Neural crest cell (in vitro differentiated cells): ENCODE results near the gene NLRC4. TPM values are rescaled to one million over a fixed set of nuclear protein-coding genes. Genes with fewer than 3 reads are reported as not detected.
A peak's percentile ranks its signal among the peaks of the same experiment; 100 is the strongest.
"Not testable (repeated sequence)": the region's sequence is repeated elsewhere in the genome, so short reads cannot be mapped to it uniquely, and the experiment has no call there.

Experiments
- DNase-seq: peaks from one replicate; pipeline ENCODE4 v3.0.0; 2021; ENCODE audit warnings: low read depth, mixed read lengths, low spot score
- H3K27ac Mint-ChIP-seq: one replicate; pipeline ENCODE4 v1.8.0; 2021; ENCODE audit warnings: mild to moderate bottlenecking, mixed read lengths; ENCODE audit not compliant: unreplicated experiment
- H3K27me3 Mint-ChIP-seq: 2 replicates; pipeline ENCODE4 v1.8.0; 2021; ENCODE audit warnings: low read depth, mild to moderate bottlenecking, mixed read lengths
- H3K36me3 Mint-ChIP-seq: 2 replicates; pipeline ENCODE4 v1.8.0; 2021; ENCODE audit warnings: low read depth, mild to moderate bottlenecking, mixed read lengths
- H3K4me1 Mint-ChIP-seq: 2 replicates; pipeline ENCODE4 v1.8.0; 2021; ENCODE audit warnings: mixed read lengths
- H3K4me3 Mint-ChIP-seq: one replicate; pipeline ENCODE4 v1.8.0; 2021; ENCODE audit warnings: mild to moderate bottlenecking, mixed read lengths
- H3K9me3 Mint-ChIP-seq: 2 replicates; pipeline ENCODE4 v1.8.0; 2021; ENCODE audit warnings: mixed read lengths
- total RNA-seq: library from RNA; stranded (reverse); gene quantifications from 2 replicates; pipeline ENCODE4 v1.2.1, GENCODE V29; 2021
- TF ChIP-seq, protein P1 (sequence below): fragments of 200-600 bp; sonication (generic); conservative IDR thresholded peaks from 2 replicates; pipeline ENCODE4 v1.5.0; 2021; ENCODE audit warnings: antibody characterized with exemption, mild to moderate bottlenecking

NLRC4 gene
- total RNA-seq, 1 donor from 2014 or later, result not detected

DNA sequence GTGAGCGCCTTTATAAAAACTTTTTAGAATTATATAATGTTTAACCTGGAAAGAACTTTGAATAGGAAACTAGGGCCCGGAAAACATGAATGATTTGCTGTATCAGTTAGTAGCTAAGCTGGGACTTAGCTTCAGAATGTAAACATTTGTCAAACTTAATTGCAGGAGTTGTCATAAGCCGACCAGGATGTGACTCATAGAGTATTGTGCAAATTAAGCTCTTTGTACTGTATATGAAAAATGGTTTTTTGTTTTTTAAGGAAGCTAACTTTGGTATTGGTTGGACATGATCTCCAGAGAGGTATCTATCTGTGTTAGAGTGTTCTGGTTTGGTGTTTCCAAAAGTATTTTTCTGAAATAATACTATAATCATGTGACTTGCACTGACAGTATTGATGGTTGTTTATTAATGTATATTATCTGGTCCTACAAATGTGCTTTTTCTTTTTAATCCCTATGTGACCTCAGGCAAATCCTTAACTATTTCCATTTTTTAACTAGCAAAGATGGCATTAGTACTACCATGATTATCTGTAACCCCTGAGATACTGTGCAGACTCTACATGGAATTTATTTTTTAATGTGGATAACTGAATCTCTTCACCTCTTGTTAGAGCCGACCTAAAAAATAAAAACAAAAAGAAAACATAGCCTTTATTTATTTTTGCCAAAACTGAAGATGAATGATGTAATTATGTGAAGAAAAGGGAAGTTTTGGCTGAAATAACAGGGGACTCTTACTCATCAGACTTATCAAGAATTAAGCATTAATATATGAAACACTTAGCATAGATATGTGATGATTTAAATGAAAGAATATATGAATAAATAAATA is 24.7 kb upstream of the NLRC4 start:
- no peak overlapping the region for H3K27ac Mint-ChIP-seq
- no peak overlapping the region for H3K4me3 Mint-ChIP-seq
- DNase-seq, result no peak
- peaks cover 8% of the 10 kb centered on the region for H3K36me3 Mint-ChIP-seq
- no peaks in the 10 kb centered on the region for H3K9me3 Mint-ChIP-seq
- TF ChIP-seq, protein P1, sequence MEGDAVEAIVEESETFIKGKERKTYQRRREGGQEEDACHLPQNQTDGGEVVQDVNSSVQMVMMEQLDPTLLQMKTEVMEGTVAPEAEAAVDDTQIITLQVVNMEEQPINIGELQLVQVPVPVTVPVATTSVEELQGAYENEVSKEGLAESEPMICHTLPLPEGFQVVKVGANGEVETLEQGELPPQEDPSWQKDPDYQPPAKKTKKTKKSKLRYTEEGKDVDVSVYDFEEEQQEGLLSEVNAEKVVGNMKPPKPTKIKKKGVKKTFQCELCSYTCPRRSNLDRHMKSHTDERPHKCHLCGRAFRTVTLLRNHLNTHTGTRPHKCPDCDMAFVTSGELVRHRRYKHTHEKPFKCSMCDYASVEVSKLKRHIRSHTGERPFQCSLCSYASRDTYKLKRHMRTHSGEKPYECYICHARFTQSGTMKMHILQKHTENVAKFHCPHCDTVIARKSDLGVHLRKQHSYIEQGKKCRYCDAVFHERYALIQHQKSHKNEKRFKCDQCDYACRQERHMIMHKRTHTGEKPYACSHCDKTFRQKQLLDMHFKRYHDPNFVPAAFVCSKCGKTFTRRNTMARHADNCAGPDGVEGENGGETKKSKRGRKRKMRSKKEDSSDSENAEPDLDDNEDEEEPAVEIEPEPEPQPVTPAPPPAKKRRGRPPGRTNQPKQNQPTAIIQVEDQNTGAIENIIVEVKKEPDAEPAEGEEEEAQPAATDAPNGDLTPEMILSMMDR, result no peak
- H3K27me3 Mint-ChIP-seq, result no peaks in the 10 kb centered on the region
- no peaks in the 10 kb centered on the region for H3K4me1 Mint-ChIP-seq

- H3K36me3 Mint-ChIP-seq, result peaks cover 4% of the 10 kb centered on the region
- DNase-seq, result no peak
- no peak overlapping the region for H3K4me3 Mint-ChIP-seq
- no peak overlapping the region for H3K27ac Mint-ChIP-seq
- H3K4me1 Mint-ChIP-seq, result no peaks in the 10 kb centered on the region
- TF ChIP-seq, protein P1, result no peak
- no peaks in the 10 kb centered on the region for H3K9me3 Mint-ChIP-seq
- H3K27me3 Mint-ChIP-seq, result no peaks in the 10 kb centered on the region
Observed at GRCh38 chr2:32284321-32284720, 19.6 kb upstream of the NLRC4 start.

DNA sequence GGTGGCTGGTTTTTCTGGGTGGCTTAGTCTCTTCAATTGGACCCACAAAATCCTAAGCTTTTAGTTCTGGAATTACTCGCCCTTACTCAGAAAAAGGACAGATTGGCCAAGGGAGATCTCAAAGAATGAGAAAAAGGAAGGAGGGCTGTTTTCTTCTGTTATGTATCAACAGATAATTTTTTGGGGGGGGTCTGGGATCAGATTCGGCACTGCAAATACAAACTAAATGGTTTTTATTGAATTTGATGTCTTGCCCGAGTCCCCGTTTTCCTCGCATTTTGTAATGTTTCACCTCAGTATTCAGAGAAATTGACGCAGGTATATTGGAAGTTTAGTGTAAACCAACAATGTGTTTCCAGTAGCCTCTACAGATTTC is 13.8 kb upstream of the NLRC4 start:
- Mint-ChIP-seq H3K4me1 (peaks cover 12% of the 10 kb centered on the region), H3K27ac (peak overlapping the region; percentile 71), H3K27me3 (peaks cover 9% of the 10 kb centered on the region), H3K4me3 (peak overlapping the region; percentile 90), H3K9me3 (no peaks in the 10 kb centered on the region), H3K36me3 (no peaks in the 10 kb centered on the region)
- DNase-seq, result no peak
- TF ChIP-seq, protein P1, result no peak

DNA sequence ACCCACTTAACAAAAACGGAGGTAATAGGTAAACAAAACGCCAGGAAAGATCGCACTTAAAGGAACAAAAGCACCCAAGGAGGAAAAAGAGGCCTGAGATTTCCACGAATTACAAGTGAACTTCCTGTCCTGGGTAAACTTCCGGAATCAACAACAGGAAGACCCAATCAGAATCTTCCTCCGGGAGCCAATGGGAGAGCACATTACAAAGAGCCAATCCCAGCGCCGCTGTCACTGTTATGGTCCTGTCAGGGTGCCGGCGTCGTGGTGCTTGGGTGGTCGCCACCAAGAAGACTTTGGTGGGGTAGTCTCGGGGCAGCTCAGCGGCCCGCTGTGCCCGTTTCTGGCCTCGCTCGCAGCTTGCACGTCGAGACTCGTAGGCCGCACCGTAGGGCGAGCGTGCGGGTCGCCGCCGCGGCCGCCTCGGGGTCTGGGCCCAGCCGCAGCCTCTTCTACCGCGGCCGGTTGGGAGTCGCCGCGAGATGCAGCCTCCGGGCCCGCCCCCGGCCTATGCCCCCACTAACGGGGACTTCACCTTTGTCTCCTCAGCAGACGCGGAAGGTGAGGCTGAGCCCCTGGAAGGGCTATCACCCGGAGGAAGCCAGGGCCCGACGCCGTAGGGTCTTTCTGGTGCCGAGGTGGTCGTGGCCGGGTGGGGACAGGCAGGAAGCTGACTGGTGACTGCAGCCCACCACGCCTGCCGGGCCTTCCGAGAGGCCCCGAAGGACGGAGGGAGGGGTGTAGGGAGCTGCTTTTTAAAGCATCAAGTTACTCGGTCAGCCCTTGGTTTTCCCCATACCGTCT is 13.2 kb upstream of the NLRC4 start, which contains the start of gene YIPF4:
Gene YIPF4, plus strand, starts transcription at position 231 of the 804 bp plus-strand sequence. Its CDS starts 252 bp downstream, at position 483.
- peak; percentile 92 for DNase-seq
- no peaks in the 10 kb centered on the region for H3K36me3 Mint-ChIP-seq
- H3K4me1 Mint-ChIP-seq, result peaks cover 12% of the 10 kb centered on the region

DNA sequence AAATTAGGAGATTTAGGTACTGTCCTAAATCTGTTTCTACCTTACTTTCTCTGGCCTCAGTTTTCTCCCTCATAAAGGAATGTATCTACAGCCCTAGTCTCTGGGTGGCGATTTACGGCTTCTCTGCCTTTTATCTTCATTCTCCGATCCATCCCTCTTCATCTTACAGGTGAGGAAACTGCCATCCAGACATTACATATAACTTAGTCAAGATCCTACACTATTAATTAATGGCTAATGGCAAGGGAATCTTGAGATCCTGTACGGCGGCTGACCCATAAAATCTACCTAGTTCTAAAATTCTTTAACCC is 12.6 kb upstream of the NLRC4 start:
- DNase-seq, result no peak
- Mint-ChIP-seq H3K27ac (peak overlapping the region; percentile 95), H3K4me1 (peaks cover 12% of the 10 kb centered on the region), H3K4me3 (peak overlapping the region; percentile 90), H3K36me3 (no peaks in the 10 kb centered on the region), H3K27me3 (peaks cover 16% of the 10 kb centered on the region), H3K9me3 (no peaks in the 10 kb centered on the region)
- TF ChIP-seq, protein P1, result no peak

More for the DNA sequence above, 13.2 kb upstream of the NLRC4 start, which contains the start of gene YIPF4:
- H3K9me3 Mint-ChIP-seq, result no peaks in the 10 kb centered on the region
- H3K27ac Mint-ChIP-seq, result peak within 1 kb of the TSS; percentile 95
- TF ChIP-seq, protein P1, result no peak
- peak within 1 kb of the TSS; percentile 90 for H3K4me3 Mint-ChIP-seq
- H3K27me3 Mint-ChIP-seq, result peaks cover 12% of the 10 kb centered on the region

DNA sequence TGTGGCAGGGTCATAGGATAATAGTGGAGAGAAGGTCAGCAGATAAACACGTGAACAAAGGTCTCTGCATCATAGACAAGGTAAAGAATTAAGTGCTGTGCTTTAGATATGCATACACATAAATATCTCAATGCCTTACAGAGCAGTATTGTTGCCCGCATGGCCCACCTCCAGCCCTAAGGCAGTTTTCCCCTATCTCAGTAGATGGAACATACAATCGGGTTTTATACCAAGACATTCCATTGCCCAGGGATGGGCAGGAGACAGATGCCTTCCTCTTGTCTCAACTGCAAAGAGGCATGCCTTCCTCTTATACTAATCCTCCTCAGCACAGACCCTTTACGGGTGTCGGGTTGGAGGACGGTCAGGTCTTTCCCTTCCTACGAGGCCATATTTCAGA is 11.1 kb upstream of the NLRC4 start:
- not testable (repeated sequence) for H3K27ac Mint-ChIP-seq, DNase-seq, H3K4me3 Mint-ChIP-seq, H3K9me3 Mint-ChIP-seq, H3K36me3 Mint-ChIP-seq
- peaks cover 12% of the 10 kb centered on the region for H3K4me1 Mint-ChIP-seq
- peaks cover 22% of the 10 kb centered on the region for H3K27me3 Mint-ChIP-seq
